HG02642 (cell line): ENCODE data around the gene CAPS.

Experiments used
- ATAC-seq: cut with Tn5 transposase; IDR thresholded peaks from one replicate; pipeline ENCODE4 v1.9.1; 2021; ENCODE audit warnings: mild to moderate bottlenecking; ENCODE audit not compliant: unreplicated experiment, poor library complexity

The CAPS gene

GRCh38 chr19:5908773-5909442 lies 5.1 kb upstream of the CAPS start:
- no peak for ATAC-seq

GRCh38 chr19:5910638-5910907 lies 3.5 kb upstream of the CAPS start:
- ATAC-seq = no peak

- ATAC-seq = no peak
Measured at GRCh38 chr19:5911366-5911765, 2.7 kb upstream of the CAPS start.

- no peak for ATAC-seq
Measured at GRCh38 chr19:5914358-5914774, 312 bp downstream of the CAPS start.

- no peak for ATAC-seq
Measured at GRCh38 chr19:5914946-5915781, 1.1 kb downstream of the CAPS start.

GRCh38 chr19:5915782-5916165 lies 1.7 kb downstream of the CAPS start:
- no peak for ATAC-seq

GRCh38 chr19:5916181-5916708 lies 2.2 kb downstream of the CAPS start:
- no peak for ATAC-seq

- no peak for ATAC-seq
Measured at GRCh38 chr19:5917431-5918107, 3.5 kb downstream of the CAPS start.

GRCh38 chr19:5918463-5919079 lies 4.5 kb downstream of the CAPS start:
- ATAC-seq = no peak

GRCh38 chr19:5921516-5922160 lies 7.6 kb downstream of the CAPS start:
- no peak for ATAC-seq

- ATAC-seq = no peak
Measured at GRCh38 chr19:5922161-5922545, 8.1 kb downstream of the CAPS start.

- no peak for ATAC-seq
Measured at GRCh38 chr19:5923356-5923755, 9.3 kb downstream of the CAPS start.

- ATAC-seq = no peak
Measured at GRCh38 chr19:5925830-5926427, 11.9 kb downstream of the CAPS start.

- no peak for ATAC-seq
Measured at GRCh38 chr19:5926641-5927440, 12.8 kb downstream of the CAPS start.

- no peak for ATAC-seq
Measured at GRCh38 chr19:5927441-5927821, 13.4 kb downstream of the CAPS start.

GRCh38 chr19:5929179-5929578 lies 15.1 kb downstream of the CAPS start:
- no peak for ATAC-seq

GRCh38 chr19:5929625-5930024 lies 15.6 kb downstream of the CAPS start:
- ATAC-seq = no peak

GRCh38 chr19:5931251-5931650 lies 17.2 kb downstream of the CAPS start:
- no peak for ATAC-seq

GRCh38 chr19:5932146-5932545 lies 18.1 kb downstream of the CAPS start:
- no peak for ATAC-seq
